T-helper 1 cell treated with Interleukin-12 subunit alpha and Interleukin-12 subunit beta and Interleukin-4 antibody, amounts not matched to agents 30 ng/mL and 1 ng/mL, for 36 hours (primary cell): ENCODE results near the gene HOMER2. TPM values are rescaled to one million over a fixed set of nuclear protein-coding genes. Genes with fewer than 3 reads are reported as not detected.

ENCODE experiments used
- intact Hi-C: fragments of 100-400 bp; cut with micrococcal nuclease; formaldehyde crosslinking; loops from one replicate; pipeline ENCODE4 v1.15.1; 2024
- total RNA-seq: library from RNA; stranded (reverse); gene quantifications from 2 replicates; pipeline ENCODE4 v1.2.3, GENCODE V29; 2022

The HOMER2 gene
- total RNA-seq, 1 donor from 2014 or later, result 17.5 TPM

- intact Hi-C loops, result no loop called here
Measured at GRCh38 chr15:82805994-82806406, 146.5 kb downstream of the HOMER2 start, which contains the start of gene FSD2. FSD2 (minus strand) TSS chr15:82806069; CDS start chr15:82787390, 18,679 bp downstream.

- intact Hi-C loops, result no loop called here
Measured at GRCh38 chr15:82804575-82804949, 148.0 kb downstream of the HOMER2 start.

- intact Hi-C loops, result no loop called here
Measured at GRCh38 chr15:82803793-82804574, 148.5 kb downstream of the HOMER2 start.

GRCh38 chr15:82802497-82802896, 150.0 kb downstream of the HOMER2 start:
- intact Hi-C loops, result no loop called here

- intact Hi-C loops, result no loop called here
Measured at GRCh38 chr15:82799183-82799841, 153.2 kb downstream of the HOMER2 start.

Other genes starting within 250 kb of the HOMER2 start
- not detected in 2 replicates for gene AP3B2, start 242.8 kb downstream of the HOMER2 start, total RNA-seq
- not detected in 2 replicates for gene FSD2, start 146.7 kb downstream of the HOMER2 start, total RNA-seq
- 13.4 TPM in 2 replicates for gene WHAMM, start 143.1 kb downstream of the HOMER2 start, total RNA-seq
- 27.4 and 29.7 TPM in 2 replicates for gene RAMAC, start 33.5 kb upstream of the HOMER2 start, total RNA-seq
- gene C15orf40, start 58.9 kb upstream of the HOMER2 start, total RNA-seq, result 23.4 and 26.4 TPM in 2 replicates
- gene BTBD1, start 114.5 kb upstream of the HOMER2 start, total RNA-seq, result 58.4 and 60.3 TPM in 2 replicates
- 13.0 and 15.9 TPM in 2 replicates for gene TM6SF1, start 154.9 kb upstream of the HOMER2 start, total RNA-seq